ENCODE measurements around the gene ADGRD1. TPM values are rescaled to one million over a fixed set of nuclear protein-coding genes. Genes with fewer than 3 reads are reported as not detected.

ADGRD1 gene
- total and polyA plus RNA-seq, 8 donors, result 1.4 to 7.3 (median 5.2) TPM

DNA sequence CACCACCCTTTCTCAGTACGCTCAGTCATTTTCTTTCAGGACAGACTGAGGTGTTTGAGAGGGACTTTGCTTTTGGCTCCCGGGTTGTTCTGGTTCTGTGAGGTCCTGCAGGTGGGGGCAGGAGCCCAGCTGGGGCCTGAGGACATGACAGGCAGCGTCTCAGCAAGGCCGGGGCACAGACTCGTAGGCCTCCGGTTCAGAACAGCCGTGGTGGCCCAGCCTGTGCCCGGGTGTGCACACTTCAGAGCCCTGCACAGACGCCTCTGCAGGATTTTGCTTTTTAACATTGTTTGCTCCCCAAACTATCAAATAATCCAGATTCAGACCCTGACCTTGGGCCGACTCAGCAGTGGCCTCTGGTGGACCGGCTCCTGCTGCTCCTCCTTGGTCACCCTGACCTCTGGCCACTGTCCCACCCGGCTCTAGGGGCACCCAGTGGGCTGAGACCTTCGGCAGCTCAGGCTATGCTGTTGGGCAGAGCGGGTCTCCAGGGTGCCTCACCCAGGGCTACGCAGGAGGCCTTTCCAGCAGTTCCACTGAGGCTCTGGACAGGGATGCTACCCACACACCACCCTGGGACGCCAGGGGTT is 65.2 kb downstream of the ADGRD1 start:
- intact Hi-C loops (cut with DNase I), result no loop called here
- FAIRE-seq (no peak), DNase-seq (peak in 2 of 6 donors; percentile 11 to 41), ATAC-seq (no peak)
- Histone ChIP-seq H3K36me3 (no peaks in the 10 kb centered on the region), H3K4me1 (no peaks in the 10 kb centered on the region), H3K27me3 (no peaks in the 10 kb centered on the region), H3K27ac (no peak overlapping the region), H3K9me3 (no peaks in the 10 kb centered on the region), H3K4me3 (no peak overlapping the region)
- 71 to 82% methylated on average over 16 of the region's 16 CpGs for WGBS, 2 donors
- TF ChIP-seq, protein P1, sequence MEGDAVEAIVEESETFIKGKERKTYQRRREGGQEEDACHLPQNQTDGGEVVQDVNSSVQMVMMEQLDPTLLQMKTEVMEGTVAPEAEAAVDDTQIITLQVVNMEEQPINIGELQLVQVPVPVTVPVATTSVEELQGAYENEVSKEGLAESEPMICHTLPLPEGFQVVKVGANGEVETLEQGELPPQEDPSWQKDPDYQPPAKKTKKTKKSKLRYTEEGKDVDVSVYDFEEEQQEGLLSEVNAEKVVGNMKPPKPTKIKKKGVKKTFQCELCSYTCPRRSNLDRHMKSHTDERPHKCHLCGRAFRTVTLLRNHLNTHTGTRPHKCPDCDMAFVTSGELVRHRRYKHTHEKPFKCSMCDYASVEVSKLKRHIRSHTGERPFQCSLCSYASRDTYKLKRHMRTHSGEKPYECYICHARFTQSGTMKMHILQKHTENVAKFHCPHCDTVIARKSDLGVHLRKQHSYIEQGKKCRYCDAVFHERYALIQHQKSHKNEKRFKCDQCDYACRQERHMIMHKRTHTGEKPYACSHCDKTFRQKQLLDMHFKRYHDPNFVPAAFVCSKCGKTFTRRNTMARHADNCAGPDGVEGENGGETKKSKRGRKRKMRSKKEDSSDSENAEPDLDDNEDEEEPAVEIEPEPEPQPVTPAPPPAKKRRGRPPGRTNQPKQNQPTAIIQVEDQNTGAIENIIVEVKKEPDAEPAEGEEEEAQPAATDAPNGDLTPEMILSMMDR (IDR thresholded peaks at IDR 0.05), result no peak

DNA sequence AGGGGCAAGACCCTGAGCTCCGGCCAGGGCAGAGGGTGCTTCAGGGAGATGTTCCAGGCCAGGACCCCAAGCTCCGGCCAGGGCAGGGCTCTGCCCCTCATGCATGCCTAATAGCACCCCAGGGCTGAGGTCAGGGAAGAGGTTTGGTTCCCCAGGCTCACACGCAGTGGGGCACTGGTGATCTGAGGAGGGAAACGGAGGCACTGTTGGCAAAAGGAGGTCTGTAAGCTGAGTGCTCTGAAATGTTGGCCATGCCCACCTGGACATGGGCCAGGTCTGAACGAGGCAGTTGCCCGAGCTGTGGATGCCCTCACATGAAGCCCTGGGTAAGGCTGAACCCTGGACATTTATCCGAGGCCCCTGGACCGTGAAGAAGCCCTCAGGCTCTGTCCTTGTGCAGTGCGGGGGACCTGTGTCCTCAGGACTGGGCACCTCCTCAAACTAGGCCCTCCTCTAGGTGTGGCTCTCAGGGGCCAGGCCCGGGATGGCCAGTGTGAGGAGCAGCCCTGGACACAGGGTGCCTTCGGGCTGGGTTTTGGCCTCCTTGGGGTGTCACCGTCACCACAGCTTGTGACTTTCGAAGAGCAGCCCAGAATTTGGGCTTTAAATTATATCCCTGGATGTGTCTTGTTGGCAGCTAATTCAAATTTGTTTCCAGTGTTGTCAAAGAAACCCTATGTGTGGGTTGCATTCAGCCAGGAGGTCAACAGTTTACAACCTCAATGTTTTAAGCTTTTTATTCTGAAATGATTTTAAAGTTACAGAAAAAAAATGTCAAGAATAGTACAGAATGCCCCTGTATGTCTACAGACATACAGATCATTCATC is 66.8 kb downstream of the ADGRD1 start:
- TF ChIP-seq, protein P1 (IDR thresholded peaks at IDR 0.05), result no peak
- Histone ChIP-seq H3K4me3 (no peak overlapping the region), H3K36me3 (no peaks in the 10 kb centered on the region), H3K27me3 (no peaks in the 10 kb centered on the region), H3K27ac (no peak overlapping the region), H3K9me3 (no peaks in the 10 kb centered on the region), H3K4me1 (no peaks in the 10 kb centered on the region)
- intact Hi-C loops (cut with DNase I), result no loop called here
- FAIRE-seq (no peak), DNase-seq (peak in 2 of 6 donors; percentile 7 to 34), ATAC-seq (no peak)
- WGBS, 2 donors, result 77 to 79% methylated on average over 13 of the region's 13 CpGs

DNA sequence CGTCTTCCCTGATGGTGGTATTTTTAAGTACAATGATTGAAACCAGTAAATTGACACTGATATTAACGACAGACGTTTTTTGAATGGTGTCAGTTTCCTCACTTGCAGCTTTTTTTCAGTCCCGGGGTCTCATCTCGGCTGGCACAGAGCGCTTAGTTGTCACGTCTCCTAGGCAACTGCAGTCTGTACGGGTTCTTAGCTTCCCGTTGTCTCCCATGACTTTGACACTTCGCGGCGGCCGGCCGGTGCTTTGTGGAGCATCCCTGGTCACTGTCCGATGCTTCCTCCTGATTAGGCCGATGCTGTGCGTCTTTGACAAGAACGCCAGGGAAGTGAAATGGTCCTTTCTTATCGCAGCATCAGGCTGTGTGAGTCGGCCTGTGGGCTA is 67.4 kb downstream of the ADGRD1 start:
- ATAC-seq, result no peak
- FAIRE-seq, result no peak
- Histone ChIP-seq H3K9me3 (no peaks in the 10 kb centered on the region), H3K4me1 (no peaks in the 10 kb centered on the region), H3K27me3 (no peaks in the 10 kb centered on the region), H3K4me3 (no peak overlapping the region), H3K36me3 (no peaks in the 10 kb centered on the region), H3K27ac (no peak overlapping the region)
- WGBS, 2 donors, result 83% methylated on average over 20 of the region's 20 CpGs
- intact Hi-C loops (cut with DNase I), result no loop called here
- DNase-seq, result peak in 2 of 6 donors; percentile 2 to 15
- TF ChIP-seq, protein P1 (IDR thresholded peaks at IDR 0.05), result no peak

DNA sequence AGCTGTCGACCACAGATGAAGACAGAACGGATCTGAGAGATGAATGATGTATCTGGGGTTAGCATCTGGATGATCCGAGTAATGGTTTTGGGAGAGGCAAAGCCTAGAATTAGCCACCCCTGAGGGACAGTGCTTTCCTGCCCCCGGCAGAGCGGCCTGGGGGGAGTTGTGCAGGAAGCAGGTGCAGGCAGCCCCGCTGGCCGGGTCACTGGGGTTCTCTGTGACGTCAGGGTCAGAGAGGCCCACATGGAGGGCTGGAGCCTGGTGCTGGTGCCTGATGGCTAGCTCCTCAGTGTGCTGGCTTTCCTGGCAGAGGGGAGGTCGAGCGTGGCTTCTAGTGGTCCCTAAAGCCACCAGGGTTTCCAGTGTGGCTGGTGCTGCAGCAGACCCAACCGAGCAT is 70.3 kb downstream of the ADGRD1 start:
- no peaks in the 10 kb centered on the region for H3K36me3 ChIP-seq
- peak in 2 of 6 donors; percentile 3 to 46 for DNase-seq
- intact Hi-C loops (cut with DNase I), result no loop called here
- H3K4me1 ChIP-seq, result no peaks in the 10 kb centered on the region
- TF ChIP-seq, protein P1 (IDR thresholded peaks at IDR 0.05), result no peak
- no peak for FAIRE-seq
- no peak for ATAC-seq
- H3K4me3 ChIP-seq, result no peak overlapping the region
- H3K27ac ChIP-seq, result no peak overlapping the region
- WGBS, 2 donors, result 78 to 84% methylated on average over 11 of the region's 11 CpGs
- H3K27me3 ChIP-seq, result no peaks in the 10 kb centered on the region
- no peaks in the 10 kb centered on the region for H3K9me3 ChIP-seq

DNA sequence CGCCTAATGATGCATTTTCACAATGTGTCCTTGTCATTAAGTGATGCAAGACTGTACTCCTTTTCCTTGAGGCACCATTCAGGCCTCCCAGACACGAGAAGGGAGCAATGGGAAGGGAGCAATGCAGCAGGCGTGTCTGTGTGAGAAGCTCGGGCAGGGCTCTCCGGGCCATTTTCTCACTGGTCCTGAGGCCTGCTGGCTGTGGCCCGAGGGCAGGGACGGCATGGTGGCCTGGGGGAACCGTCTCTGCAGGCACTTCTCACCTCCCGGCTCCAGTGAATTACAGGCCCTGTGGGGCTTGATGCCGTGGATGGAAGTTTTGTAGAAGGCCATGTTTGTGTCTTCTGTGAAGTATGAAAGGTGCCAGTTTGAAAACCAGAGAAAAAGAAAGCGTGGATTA is 71.0 kb downstream of the ADGRD1 start:
- no peaks in the 10 kb centered on the region for H3K4me1 ChIP-seq
- no peaks in the 10 kb centered on the region for H3K9me3 ChIP-seq
- TF ChIP-seq, protein P1 (IDR thresholded peaks at IDR 0.05), result no peak
- intact Hi-C loops (cut with DNase I), result no loop called here
- DNase-seq (peak in 1 of 6 donors; percentile 22), ATAC-seq (no peak), FAIRE-seq (no peak)
- no peak overlapping the region for H3K4me3 ChIP-seq
- H3K27me3 ChIP-seq, result no peaks in the 10 kb centered on the region
- no peaks in the 10 kb centered on the region for H3K36me3 ChIP-seq
- H3K27ac ChIP-seq, result no peak overlapping the region
- WGBS, 2 donors, result 80 to 81% methylated on average over 11 of the region's 11 CpGs

All from pancreas (tissue), 10 donors.